T1000 (cell line): ENCODE results near the gene GDF7.

Experiments
- DNase-seq: peaks from one replicate; lab custom pipeline; 2025; ENCODE audit warnings: mixed read lengths; lab: John Stamatoyannopoulos, UW

GDF7 gene

GRCh38 chr2:20661421-20662307, 5.3 kb upstream of the GDF7 start:
- DNase-seq, result peak; percentile 67

- DNase-seq, result no peak
Observed at GRCh38 chr2:20662308-20662937, 4.5 kb upstream of the GDF7 start.

GRCh38 chr2:20663196-20664070, 3.5 kb upstream of the GDF7 start:
- DNase-seq, result no peak

GRCh38 chr2:20664071-20664390, 2.9 kb upstream of the GDF7 start:
- no peak for DNase-seq

- DNase-seq, result no peak
Observed at GRCh38 chr2:20664431-20665242, 2.3 kb upstream of the GDF7 start.

GRCh38 chr2:20665243-20666004, 1.5 kb upstream of the GDF7 start:
- DNase-seq, result no peak

GRCh38 chr2:20666005-20666303, 990 bp upstream of the GDF7 start:
- no peak for DNase-seq

GRCh38 chr2:20667151-20667530, 197 bp downstream of the GDF7 start:
- DNase-seq, result no peak

- no peak for DNase-seq
Observed at GRCh38 chr2:20667531-20668401, 822 bp downstream of the GDF7 start.

- DNase-seq, result no peak
Observed at GRCh38 chr2:20668451-20668850, 1.5 kb downstream of the GDF7 start.

GRCh38 chr2:20668871-20669475, 2.0 kb downstream of the GDF7 start:
- DNase-seq, result no peak

- no peak for DNase-seq
Observed at GRCh38 chr2:20669562-20670314, 2.8 kb downstream of the GDF7 start.

- DNase-seq, result no peak
Observed at GRCh38 chr2:20670315-20671035, 3.5 kb downstream of the GDF7 start.

GRCh38 chr2:20671036-20671735, 4.2 kb downstream of the GDF7 start:
- DNase-seq, result no peak

GRCh38 chr2:20671736-20672080, 4.8 kb downstream of the GDF7 start:
- DNase-seq, result no peak

- DNase-seq, result no peak
Observed at GRCh38 chr2:20672201-20672951, 5.4 kb downstream of the GDF7 start.

- DNase-seq, result no peak
Observed at GRCh38 chr2:20673686-20674308, 6.9 kb downstream of the GDF7 start.
